HFFc6 (cell line): ENCODE measurements around the gene CLK2. TPM values are rescaled to one million over a fixed set of nuclear protein-coding genes. Genes with fewer than 3 reads are reported as not detected.

Source experiments
- DNase-seq: peaks from one replicate; pipeline ENCODE4 v3.0.0-alpha.2; 2018
- H3K27ac Mint-ChIP-seq: 2 replicates; pipeline ENCODE4 v1.8.0; 2020; ENCODE audit warnings: mild to moderate bottlenecking, mixed read lengths
- H3K27me3 Mint-ChIP-seq: 2 replicates; pipeline ENCODE4 v1.8.0; 2021; ENCODE audit warnings: mild to moderate bottlenecking, moderate library complexity, mixed read lengths; ENCODE audit not compliant: insufficient read depth
- H3K36me3 Mint-ChIP-seq: 2 replicates; pipeline ENCODE4 v1.8.0; 2021; ENCODE audit warnings: low read depth, mixed read lengths
- H3K4me1 Mint-ChIP-seq: 2 replicates; pipeline ENCODE4 v1.8.0; 2020; ENCODE audit warnings: low read depth, mixed read lengths
- H3K4me3 Mint-ChIP-seq: 2 replicates; pipeline ENCODE4 v1.8.0; 2020; ENCODE audit warnings: mild to moderate bottlenecking, moderate library complexity, mixed read lengths
- H3K9me3 Mint-ChIP-seq: 2 replicates; pipeline ENCODE4 v1.8.0; 2020; ENCODE audit warnings: mild to moderate bottlenecking, mixed read lengths
- CTCF ChIP-seq: fragments of 200-600 bp; sonication (generic); IDR thresholded peaks from 2 replicates; pipeline ENCODE4 v1.5.0; 2021; ENCODE audit warnings: antibody characterized with exemption, mild to moderate bottlenecking
- total RNA-seq, 6 experiments: library from RNA; stranded (reverse); fragmentation: NEBNext Ultra II Directional; extraction: Animal tissue kit (Norgen Biotek cat#: 25700); gene quantifications; 2 replicates in 1 of 6; 3 replicates in 5 of 6; pipeline ENCODE4 v1.2.3, GENCODE V29; 2021

Gene CLK2
- total RNA-seq, 6 experiments from 2014 or later, result 24.8 to 32.8 (median 30.0) TPM

- Mint-ChIP-seq H3K27ac (peak overlapping the region; percentile 91), H3K4me1 (peaks cover 48% of the 10 kb centered on the region), H3K9me3 (no peaks in the 10 kb centered on the region), H3K4me3 (peak overlapping the region; percentile 90), H3K27me3 (peaks cover 2% of the 10 kb centered on the region), H3K36me3 (peaks cover 7% of the 10 kb centered on the region)
- DNase-seq, result no peak
- no peak for TF ChIP-seq CTCF
Measured at GRCh38 chr1:155254714-155255242, 18.5 kb downstream of the CLK2 start.

GRCh38 chr1:155254228-155254713, 19.0 kb downstream of the CLK2 start:
- DNase-seq, result no peak
- TF ChIP-seq CTCF, result no peak
- Mint-ChIP-seq H3K4me1 (peaks cover 48% of the 10 kb centered on the region), H3K4me3 (peak overlapping the region; percentile 90), H3K27me3 (peaks cover 2% of the 10 kb centered on the region), H3K36me3 (peaks cover 7% of the 10 kb centered on the region), H3K9me3 (no peaks in the 10 kb centered on the region), H3K27ac (peak overlapping the region; percentile 79)

- no peaks in the 10 kb centered on the region for H3K9me3 Mint-ChIP-seq
- no peak for TF ChIP-seq CTCF
- H3K27ac Mint-ChIP-seq, result peak overlapping the region; percentile 79
- DNase-seq, result peak; percentile 46
- peaks cover 48% of the 10 kb centered on the region for H3K4me1 Mint-ChIP-seq
- peak overlapping the region; percentile 90 for H3K4me3 Mint-ChIP-seq
- H3K36me3 Mint-ChIP-seq, result peaks cover 7% of the 10 kb centered on the region
- H3K27me3 Mint-ChIP-seq, result peaks cover 2% of the 10 kb centered on the region
Measured at GRCh38 chr1:155253797-155254196, 19.5 kb downstream of the CLK2 start.

GRCh38 chr1:155253208-155253607, 20.1 kb downstream of the CLK2 start:
- Mint-ChIP-seq H3K27ac (peak overlapping the region; percentile 79), H3K27me3 (peaks cover 2% of the 10 kb centered on the region), H3K9me3 (no peaks in the 10 kb centered on the region), H3K4me1 (peaks cover 48% of the 10 kb centered on the region), H3K36me3 (peaks cover 7% of the 10 kb centered on the region), H3K4me3 (peak overlapping the region; percentile 90)
- DNase-seq, result no peak
- TF ChIP-seq CTCF, result no peak; the same call in 1 of the 2 replicates

- peaks cover 2% of the 10 kb centered on the region for H3K27me3 Mint-ChIP-seq
- no peaks in the 10 kb centered on the region for H3K9me3 Mint-ChIP-seq
- TF ChIP-seq CTCF, result no peak
- DNase-seq, result no peak
- H3K4me1 Mint-ChIP-seq, result peaks cover 39% of the 10 kb centered on the region
- no peak overlapping the region for H3K4me3 Mint-ChIP-seq
- H3K27ac Mint-ChIP-seq, result no peak overlapping the region
- peaks cover 3% of the 10 kb centered on the region for H3K36me3 Mint-ChIP-seq
Measured at GRCh38 chr1:155251566-155251965, 21.7 kb downstream of the CLK2 start.
